Amygdala (tissue), 56 donors: ENCODE measurements around the gene PKIG.
"Not testable (repeated sequence)": the region's sequence is repeated elsewhere in the genome, so short reads cannot be mapped to it uniquely, and the experiment has no call there.

ENCODE experiments used
- DNase-seq, 56 donors: peaks; one replicate each; lab custom pipeline; 2025; lab: John Stamatoyannopoulos, UW

Gene PKIG

GRCh38 chr20:44653546-44653945, 71.2 kb downstream of the PKIG start:
- no peak for DNase-seq

GRCh38 chr20:44654210-44654609, 71.8 kb downstream of the PKIG start:
- DNase-seq: not testable (repeated sequence)

- no peak for DNase-seq
These were observed 74.1 kb downstream of the PKIG start for GRCh38 chr20:44656448-44656847.

- no peak for DNase-seq
These were observed 75.5 kb downstream of the PKIG start for GRCh38 chr20:44657875-44658274.

GRCh38 chr20:44658810-44659209, 76.4 kb downstream of the PKIG start:
- no peak for DNase-seq

- DNase-seq: no peak
These were observed 77.6 kb downstream of the PKIG start for GRCh38 chr20:44659931-44660330.

GRCh38 chr20:44660581-44660980, 78.2 kb downstream of the PKIG start:
- DNase-seq: no peak

GRCh38 chr20:44662261-44662660, 79.9 kb downstream of the PKIG start:
- no peak for DNase-seq

GRCh38 chr20:44664131-44664530, 81.8 kb downstream of the PKIG start:
- DNase-seq: no peak

GRCh38 chr20:44666066-44666465, 83.7 kb downstream of the PKIG start:
- no peak for DNase-seq
